ENCODE data around the gene CASP8AP2. TPM values are rescaled to one million over a fixed set of nuclear protein-coding genes. Genes with fewer than 3 reads are reported as not detected.

CASP8AP2 gene
- total RNA-seq, 1 experiment from 2014 or later: 19.3 TPM

GRCh38 chr6:89917801-89918366, 88.2 kb downstream of the CASP8AP2 start:
- no peaks in the 10 kb centered on the region for H3K36me3 Mint-ChIP-seq (ENCODE audit: insufficient read depth, unreplicated experiment)
- intact Hi-C loops (cut with micrococcal nuclease; ENCODE audit: unreplicated experiment): no loop called here
- peaks cover 11% of the 10 kb centered on the region for H3K9me3 Mint-ChIP-seq (ENCODE audit: unreplicated experiment)
- no peaks in the 10 kb centered on the region for H3K4me1 ChIP-seq
- H3K9me3 ChIP-seq: no peaks in the 10 kb centered on the region
- H3K4me3 ChIP-seq (ENCODE audit: low read depth, low read length): no peak overlapping the region
- no peak overlapping the region for H3K4me3 Mint-ChIP-seq (ENCODE audit: unreplicated experiment)
- TF ChIP-seq, protein P1, sequence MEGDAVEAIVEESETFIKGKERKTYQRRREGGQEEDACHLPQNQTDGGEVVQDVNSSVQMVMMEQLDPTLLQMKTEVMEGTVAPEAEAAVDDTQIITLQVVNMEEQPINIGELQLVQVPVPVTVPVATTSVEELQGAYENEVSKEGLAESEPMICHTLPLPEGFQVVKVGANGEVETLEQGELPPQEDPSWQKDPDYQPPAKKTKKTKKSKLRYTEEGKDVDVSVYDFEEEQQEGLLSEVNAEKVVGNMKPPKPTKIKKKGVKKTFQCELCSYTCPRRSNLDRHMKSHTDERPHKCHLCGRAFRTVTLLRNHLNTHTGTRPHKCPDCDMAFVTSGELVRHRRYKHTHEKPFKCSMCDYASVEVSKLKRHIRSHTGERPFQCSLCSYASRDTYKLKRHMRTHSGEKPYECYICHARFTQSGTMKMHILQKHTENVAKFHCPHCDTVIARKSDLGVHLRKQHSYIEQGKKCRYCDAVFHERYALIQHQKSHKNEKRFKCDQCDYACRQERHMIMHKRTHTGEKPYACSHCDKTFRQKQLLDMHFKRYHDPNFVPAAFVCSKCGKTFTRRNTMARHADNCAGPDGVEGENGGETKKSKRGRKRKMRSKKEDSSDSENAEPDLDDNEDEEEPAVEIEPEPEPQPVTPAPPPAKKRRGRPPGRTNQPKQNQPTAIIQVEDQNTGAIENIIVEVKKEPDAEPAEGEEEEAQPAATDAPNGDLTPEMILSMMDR (IDR thresholded peaks at IDR 0.05; ENCODE audit: insufficient read depth in 1 of 2, low read depth in 1 of 2, low read length in 1 of 2, severe bottlenecking in 1 of 2, unreplicated experiment in 1 of 2): no peak
- no peaks in the 10 kb centered on the region for H3K27me3 Mint-ChIP-seq (ENCODE audit: insufficient read depth, unreplicated experiment)
- H3K27ac Mint-ChIP-seq (ENCODE audit: unreplicated experiment): no peak overlapping the region
- no peaks in the 10 kb centered on the region for H3K27me3 ChIP-seq (replicated peaks; ENCODE audit: control insufficient read depth, insufficient read depth, low read length)
- H3K4me1 Mint-ChIP-seq (ENCODE audit: low read depth, unreplicated experiment): no peaks in the 10 kb centered on the region
- ChIA-PET POLR2A (no interaction called here), CTCF (no interaction called here)
- BruUV-seq (replicated peaks): no TSS peak
- no peak for DNase-seq
- no peaks in the 10 kb centered on the region for H3K36me3 ChIP-seq (ENCODE audit: control insufficient read depth, insufficient read depth, low read length)

Other genes with a start within 250 kb of the CASP8AP2 start
- gene LYRM2, start 191.1 kb upstream of the CASP8AP2 start, total RNA-seq (2022): 36.4 and 40.9 TPM in 2 replicates
- gene MDN1, start 10.1 kb upstream of the CASP8AP2 start, total RNA-seq (2022): 49.0 and 59.3 TPM in 2 replicates
- not detected in 2 replicates for gene GJA10, start 64.6 kb downstream of the CASP8AP2 start, total RNA-seq (2022)